ENCODE data around the gene COL19A1.

Gene COL19A1

DNA sequence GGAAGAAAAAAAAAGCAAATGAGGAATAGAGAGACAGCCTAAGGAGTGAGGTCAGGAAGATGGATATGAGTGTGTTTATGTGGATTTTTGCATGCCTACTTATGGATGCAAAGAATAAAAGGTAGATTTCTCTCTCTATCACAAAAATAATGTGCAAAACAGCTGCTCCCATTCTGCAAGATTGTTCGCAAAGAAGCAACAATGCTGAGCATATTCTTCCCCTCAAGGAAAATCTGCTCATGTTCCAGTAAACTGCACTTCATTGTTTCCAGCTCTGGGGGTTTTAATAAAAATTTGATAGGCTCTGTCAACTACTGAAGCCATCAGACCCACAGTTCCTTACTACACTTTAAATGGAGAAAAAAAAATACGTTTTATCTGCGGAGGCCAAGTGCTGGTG lies 259.2 kb downstream of the COL19A1 start:
- no peak for DNase-seq (ENCODE audit: low read depth)

DNA sequence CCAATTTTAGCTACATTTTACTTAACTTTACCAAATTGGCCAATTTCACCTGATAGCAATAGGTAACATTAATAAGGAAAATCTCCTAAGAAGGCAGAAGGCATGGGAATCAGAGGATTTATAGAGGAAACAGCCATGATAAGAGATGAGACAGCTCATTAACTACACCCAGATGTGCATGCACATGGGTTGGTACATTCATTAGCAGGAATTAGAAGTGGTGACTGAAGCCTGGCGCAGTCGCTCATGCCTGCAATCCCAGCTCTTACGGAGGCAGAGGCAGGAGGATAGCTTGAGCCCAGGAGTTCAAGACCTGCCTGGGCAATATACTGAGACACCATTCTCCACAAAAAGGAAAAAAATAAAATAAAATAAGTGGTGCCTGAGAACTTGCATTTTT lies 263.0 kb downstream of the COL19A1 start:
- DNase-seq (ENCODE audit: low read depth), result no peak

DNA sequence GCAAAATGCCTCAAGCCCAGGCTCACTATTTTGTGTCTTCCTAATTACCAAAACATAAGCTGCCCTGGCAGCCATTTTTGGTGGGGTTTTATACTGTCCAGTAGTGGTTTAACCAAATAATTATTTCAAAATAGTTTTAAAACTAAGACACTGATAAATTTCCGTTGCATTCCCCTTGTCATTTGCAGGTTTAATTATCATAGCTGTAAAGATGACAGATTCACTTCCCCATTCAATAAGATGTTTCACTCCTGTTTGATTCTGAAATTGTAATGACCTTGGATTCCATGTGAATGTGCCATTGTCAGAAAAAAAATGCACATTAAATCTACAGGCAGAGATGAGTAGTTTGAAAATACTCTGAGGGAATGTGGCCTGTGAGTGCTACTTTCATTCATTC lies 264.5 kb downstream of the COL19A1 start:
- no peak for DNase-seq (ENCODE audit: low read depth)

DNA sequence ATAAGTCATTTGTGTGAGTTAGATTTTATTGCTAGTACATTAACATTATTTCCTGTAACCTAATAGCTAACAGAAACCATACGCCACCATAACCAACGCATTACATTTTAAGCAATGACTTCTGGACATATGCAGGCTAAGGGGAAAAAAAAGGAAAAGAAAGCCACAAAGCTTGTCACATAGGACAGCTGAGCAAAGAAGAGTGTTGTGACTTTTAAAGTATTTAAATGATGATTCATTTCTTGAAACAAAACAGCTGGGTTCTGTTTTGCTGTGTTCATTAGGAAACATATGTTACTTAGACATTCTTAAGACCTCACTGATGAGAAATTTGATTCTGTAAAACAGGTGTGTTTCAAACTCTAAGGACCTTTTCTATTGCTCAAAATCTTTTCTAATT lies 265.2 kb downstream of the COL19A1 start:
- DNase-seq (ENCODE audit: low read depth), result no peak

DNA sequence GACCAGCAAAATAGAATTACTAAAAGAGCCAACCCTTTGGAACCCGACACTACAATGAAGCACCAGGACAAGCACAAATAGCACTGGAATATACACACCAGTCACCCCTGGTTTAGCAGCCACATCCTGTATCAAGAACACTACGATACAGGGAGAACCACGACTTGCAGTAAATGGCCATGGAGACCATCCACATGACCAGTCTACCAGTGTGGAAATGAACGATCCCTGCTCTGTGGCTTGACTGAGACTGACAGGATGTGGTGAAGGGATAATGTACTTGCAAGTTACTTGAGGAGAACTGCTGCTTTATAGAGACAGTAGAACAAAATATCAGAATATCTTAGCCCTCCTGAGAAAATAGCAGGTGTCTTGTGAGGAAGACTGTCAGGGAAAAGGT lies 266.9 kb downstream of the COL19A1 start:
- no peak for DNase-seq (ENCODE audit: low read depth)

DNA sequence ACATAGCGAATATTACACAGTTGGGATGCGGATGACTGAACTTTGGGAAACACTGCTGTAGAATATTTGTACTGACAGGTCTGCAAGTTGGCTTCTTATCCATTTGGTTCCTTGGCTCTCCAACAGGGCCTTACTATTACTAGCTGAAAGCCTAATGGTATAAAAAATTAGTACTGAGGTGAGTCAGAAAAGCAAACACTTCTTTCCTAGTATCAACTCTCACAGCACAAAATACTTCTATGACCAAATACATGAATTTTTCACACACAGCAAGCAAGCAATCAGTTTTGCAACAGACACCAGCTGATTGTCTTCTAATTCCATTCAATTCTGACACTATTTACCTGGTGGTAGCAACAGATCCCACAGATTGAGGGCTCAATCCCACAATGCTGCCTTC lies 268.2 kb downstream of the COL19A1 start:
- no peak for DNase-seq (ENCODE audit: low read depth)

DNA sequence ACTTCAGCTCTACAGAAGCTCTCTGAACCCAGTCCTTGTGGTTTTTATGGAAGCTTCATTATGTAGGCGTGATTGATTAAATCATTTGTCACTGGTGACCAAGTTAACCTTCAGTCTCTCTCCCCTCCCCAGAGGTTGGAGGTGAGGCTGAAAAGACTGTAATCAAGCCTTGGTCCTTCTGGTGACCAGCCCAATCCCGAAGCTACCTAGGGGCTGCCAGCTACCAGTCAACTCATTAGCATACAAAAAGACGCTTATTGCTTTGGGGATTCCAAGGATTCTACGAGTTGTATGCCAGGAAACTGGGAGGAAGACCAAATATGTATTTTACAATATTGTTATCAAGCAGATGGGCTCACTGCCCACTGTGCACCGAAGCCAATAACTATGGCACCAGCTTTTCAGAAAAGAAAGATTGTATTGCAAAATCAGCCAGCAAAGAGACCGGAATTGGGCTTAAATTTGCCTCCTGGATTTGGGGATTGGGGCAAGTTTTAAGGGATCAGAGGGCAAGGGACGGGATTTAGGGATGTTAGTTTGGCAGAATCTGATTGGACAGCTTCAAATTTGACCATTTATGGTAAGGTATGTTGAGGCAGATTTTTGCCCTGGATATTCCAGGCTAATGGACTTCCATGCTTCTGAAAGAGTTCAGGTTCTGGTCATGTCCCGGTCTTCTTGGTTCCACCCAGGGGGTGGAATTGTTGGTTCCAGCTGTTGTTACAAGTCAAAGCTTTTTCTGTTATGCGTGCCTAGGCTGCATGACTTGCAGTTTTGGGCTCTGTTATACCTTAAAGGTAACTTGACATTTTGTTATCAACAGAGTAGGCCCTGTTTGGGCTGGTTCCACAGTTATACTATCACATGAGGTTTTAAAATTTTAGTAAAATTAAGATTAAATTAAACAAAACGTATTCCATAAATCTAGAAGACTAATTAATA lies 269.1 kb downstream of the COL19A1 start:
- no peak for DNase-seq (ENCODE audit: low read depth)

DNA sequence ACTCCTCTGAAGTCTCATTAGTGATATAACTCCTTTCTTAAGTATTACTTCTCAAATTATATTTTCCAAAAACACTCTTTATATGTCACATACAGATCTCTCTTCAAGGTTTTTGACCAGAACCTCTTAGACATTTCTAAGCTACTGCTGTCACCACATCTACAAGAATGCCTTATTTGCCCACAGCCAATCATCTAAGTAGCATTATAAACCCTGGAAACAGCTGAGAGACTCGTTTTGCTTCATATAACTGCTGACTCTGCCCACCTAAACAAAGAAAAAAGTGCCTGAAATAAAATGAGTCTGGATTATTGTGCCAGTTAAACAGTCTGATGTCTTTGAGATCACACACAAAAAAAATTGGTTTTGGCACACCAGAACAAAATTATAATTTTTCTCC lies 270.6 kb downstream of the COL19A1 start:
- no peak for DNase-seq (ENCODE audit: low read depth)

DNA sequence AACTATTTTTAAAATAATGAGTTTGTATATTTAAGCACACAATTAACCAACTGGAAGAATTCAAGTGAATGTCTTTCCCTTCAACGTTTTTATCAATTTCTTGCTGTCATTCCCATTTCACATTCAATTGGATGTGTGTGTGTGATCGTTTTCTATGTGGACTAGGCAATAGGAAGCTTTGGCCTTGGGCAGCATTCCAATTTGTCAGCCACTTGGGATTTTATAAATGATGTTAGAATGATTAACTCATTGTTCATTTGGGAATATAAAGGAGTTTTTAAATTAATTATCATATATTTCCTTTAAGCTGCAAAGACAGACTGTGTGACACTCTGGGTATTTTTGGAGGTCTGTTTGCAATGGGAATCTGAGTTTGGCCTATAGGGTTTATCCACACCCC lies 274.1 kb downstream of the COL19A1 start:
- DNase-seq (ENCODE audit: low read depth), result no peak

DNA sequence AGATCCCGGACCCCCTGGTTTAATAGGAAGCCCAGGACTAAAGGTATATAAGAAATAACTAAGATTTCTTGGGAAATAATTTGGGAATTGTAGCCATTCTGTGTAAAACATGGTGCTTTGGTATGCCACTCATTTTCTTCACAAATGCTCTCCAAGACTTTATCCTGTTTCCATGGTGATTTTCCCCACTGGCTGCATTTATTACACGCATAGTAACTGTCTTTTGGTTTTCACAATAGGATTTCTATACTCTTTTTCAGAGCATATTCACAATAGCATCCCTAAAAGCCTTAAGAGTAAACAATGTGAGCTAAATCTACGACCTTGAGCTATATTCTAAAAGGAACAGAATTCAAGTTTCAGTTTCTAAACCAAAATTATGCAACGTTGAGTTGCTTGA lies 275.7 kb downstream of the COL19A1 start:
- DNase-seq (ENCODE audit: low read depth), result no peak

DNA sequence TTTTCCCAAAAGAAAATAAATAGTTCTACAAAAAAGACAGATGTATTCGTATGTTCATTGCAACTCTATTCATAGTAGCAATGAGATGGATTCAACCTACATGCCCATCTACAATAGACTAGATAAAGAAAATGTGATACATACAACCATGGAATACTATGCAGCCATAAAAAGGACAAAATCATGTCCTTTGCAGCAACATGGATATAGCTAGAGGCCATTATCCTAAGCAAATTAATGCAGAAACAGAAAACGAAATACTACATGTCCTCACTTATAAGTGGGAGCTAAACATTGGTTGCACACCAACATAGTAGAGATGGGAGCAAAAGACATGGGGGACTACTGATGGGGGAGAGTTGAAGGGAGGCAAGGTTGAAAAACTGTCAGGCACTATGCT lies 278.8 kb downstream of the COL19A1 start:
- no peak for DNase-seq (ENCODE audit: low read depth)

DNA sequence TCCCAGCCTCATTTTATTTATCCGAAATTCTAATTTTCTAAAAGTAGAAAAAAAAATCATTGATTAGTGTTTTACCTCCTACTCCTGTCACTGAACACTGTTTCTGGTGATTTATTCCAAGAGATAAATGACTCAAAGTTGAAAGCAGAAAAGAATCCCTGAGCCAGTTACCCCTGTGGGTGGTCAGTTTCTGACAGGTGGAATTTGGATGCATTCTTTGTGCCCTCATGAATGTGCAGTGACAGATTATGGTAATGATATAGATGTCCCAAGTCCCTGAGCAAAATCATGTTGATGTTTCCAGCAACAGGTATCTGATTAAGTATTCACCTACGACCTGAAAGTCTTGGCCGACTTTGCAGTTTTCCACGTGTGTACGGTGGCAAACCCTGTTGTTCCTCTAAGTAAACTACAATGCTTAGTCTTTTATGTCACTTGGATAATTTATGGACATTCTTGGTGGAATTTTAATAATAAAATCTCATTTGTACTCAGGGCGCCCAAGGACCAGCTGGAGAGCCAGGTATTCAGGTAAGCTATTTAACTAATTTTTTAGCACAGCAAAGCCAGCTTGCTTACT lies 282.9 kb downstream of the COL19A1 start:
- DNase-seq (ENCODE audit: low read depth), result no peak

DNA sequence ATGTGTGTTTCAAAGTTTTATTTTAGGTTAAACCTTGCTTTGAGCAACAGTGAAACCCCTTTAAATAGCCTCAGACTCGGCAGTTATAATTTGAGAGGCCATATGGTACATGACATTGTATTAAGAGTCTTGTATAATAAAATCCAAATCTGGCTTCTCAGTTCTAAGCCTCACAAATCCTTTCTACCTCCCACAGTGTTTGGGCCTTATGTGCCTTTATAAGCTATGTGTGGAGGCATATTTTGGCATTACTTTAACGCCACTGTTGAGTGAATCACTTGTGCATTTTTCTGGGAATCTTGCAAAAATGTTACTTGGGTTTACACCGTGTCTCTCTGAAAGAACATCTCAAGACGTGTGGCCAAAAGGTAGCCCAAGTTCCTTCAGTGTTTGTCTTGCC lies 284.2 kb downstream of the COL19A1 start:
- no peak for DNase-seq (ENCODE audit: low read depth)

DNA sequence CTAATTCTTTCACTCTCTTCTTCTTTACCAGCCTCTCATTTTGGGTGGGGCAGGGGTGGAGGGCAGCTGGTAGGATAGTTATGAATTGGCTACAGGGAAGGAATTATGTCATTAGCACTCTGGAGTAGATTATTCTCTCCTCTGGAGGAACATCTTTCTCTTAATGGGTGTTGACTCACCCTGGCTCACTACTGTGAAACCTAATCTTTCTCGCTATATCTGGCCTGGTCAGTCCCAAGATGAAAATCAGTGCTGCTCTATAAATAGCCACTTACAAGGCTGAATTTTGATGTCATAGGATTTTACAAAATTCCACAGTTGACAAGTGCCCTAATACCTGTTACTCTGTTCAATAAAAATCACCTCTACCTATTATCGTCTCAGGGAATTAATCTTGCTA lies 285.3 kb downstream of the COL19A1 start:
- DNase-seq (ENCODE audit: low read depth), result no peak

DNA sequence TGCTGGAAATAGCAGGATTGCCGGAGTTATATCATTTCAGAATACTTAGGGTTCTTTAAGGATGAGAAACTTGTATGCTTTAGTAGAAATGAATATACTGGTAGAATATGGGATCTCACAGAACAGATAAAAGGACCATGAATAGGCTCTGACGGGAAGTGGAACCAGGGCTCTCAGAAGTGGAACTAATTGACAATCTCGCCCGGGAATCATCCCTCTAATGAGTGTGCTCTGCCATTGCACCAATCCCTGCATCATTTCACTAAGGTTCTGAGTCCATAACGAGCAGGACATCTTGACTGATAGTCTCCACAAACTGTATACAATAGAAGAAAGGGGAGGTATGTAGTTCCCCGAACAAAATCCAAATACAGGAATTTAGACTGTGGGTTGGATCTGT lies 286.4 kb downstream of the COL19A1 start:
- no peak for DNase-seq (ENCODE audit: low read depth)

DNA sequence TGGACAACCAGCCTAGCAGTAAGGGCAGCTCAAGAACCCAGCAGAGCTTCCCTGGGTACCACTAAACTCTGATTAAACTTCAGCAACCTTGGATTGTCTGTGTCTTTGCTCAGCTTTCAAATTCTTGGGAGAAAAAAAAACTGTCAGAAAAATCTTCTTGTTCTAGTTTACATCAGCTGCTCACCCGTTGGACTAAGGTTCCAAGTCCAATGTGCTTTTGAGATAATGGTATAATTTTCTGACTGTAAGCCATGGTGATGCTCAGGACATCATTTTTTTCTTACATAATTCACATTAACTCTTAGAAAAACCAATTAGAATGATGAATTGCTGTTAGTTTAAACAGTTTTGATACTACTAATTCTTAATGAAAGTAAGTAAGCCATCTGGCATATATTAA lies 290.7 kb downstream of the COL19A1 start:
- no peak for DNase-seq (ENCODE audit: low read depth)

DNA sequence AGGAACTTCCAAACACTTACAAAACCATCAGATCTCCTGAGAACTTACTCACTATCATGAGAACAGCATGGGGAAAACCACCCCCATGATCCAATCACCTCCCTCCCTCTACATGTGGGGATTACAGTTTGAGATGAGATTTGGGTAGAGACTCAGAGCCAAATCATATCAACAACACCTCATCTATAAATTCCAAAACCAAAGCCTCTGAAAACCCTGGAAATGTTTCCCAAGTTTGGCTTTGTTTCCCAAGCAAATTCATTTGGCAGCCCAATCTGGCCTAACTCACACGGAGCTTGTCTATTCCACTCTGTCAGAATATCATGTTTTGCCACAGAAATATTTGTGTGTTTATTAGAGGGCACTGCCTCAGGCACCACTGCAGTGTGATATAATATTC lies 293.9 kb downstream of the COL19A1 start:
- DNase-seq (ENCODE audit: low read depth), result no peak

DNA sequence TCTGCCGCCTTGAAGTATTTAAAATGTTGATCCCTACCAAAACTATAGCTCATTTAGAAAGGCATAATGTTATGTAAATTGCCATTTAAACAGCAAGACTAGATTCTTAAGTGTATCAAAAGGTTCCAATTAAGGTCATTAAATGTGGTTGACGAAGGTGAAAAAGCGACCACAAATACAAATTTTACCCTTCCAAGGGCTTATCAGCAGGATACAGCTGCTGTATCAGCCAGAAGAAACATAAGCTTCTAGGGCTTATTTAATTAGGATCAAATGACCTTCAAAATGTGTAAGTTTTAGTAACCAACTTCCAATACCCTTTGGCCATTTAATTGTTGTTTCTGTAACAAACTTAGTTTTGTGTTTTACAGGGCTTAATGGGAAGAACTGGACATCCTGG lies 296.6 kb downstream of the COL19A1 start:
- no peak for DNase-seq (ENCODE audit: low read depth)

DNA sequence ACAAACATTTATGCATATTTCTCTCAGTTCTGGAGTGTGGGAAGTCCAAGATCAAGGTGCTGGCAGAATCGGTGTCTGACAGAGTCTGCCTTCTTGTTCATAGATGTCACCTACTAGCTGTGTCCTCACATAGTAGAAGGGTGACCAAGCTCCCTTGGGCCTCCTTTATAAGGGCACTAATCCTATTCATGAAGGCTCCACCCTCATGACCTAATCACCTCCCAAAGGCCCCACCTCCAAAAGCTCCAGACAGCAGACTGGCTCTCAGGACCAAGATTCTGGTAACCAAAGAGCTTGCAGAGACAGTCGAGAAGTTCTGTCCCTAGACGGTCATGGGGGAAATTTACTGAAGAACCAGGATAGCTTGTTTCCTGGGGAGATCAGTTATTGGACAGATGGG lies 297.4 kb downstream of the COL19A1 start:
- DNase-seq (ENCODE audit: low read depth), result no peak

DNA sequence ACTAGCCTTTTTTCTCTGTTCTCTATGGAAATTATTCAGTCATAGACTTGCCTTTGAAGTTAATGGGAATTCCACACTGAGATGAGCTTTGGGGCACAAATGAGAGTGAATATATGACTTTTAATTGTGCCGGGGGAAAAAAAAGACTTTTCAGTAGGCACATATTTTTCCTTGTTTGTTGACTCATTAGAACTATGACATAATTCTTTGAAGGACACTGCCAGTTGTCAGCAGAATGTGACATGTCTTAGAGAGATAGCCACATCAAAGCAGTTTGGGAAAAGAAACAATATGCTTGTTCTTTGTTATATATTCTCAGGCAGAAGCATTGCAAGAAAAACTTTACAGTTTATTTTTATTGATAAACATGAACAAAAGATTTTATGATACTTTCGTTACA lies 298.2 kb downstream of the COL19A1 start:
- no peak for DNase-seq (ENCODE audit: low read depth)

DNA sequence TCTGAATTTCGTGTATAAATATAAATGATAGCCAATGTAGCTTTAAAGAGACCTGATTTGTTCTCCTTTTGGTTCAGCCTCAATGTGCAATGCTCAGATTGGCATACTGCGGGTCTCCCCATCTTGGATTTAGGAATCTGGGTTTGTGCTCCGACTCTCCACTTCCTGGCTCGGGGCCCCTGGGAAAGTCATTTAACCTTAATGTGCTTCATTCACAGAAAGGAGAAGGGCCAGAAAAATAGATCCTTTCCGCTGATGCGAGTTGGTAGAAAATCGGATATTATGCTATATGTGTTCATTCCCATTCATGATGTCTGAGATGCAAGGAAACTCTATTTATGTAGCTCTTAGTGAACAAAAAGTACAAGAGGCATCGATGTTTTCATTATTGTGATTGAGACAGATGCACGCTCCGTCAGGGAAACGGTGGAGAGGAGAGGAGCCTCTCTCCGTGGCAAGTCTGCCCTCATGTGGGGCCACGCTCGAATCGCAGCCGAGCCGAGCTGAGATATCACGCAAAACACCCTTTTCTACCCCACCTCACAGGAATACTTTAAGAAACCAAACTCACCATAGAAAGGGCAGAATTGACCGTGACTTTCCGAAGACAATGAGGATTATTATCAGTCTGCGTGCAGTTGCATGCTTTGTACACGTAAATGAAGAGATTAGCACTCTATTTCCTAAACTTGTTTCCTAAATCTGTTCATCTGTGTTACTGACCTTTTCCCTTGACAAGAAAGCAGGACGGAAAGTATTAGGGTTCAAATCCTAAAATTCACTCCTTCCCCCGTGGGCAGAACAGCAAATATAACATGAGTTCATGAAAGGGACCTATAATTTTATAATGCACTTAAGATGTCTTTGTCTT lies 300.0 kb downstream of the COL19A1 start:
- peak; percentile 14 for DNase-seq (ENCODE audit: low read depth)

DNA sequence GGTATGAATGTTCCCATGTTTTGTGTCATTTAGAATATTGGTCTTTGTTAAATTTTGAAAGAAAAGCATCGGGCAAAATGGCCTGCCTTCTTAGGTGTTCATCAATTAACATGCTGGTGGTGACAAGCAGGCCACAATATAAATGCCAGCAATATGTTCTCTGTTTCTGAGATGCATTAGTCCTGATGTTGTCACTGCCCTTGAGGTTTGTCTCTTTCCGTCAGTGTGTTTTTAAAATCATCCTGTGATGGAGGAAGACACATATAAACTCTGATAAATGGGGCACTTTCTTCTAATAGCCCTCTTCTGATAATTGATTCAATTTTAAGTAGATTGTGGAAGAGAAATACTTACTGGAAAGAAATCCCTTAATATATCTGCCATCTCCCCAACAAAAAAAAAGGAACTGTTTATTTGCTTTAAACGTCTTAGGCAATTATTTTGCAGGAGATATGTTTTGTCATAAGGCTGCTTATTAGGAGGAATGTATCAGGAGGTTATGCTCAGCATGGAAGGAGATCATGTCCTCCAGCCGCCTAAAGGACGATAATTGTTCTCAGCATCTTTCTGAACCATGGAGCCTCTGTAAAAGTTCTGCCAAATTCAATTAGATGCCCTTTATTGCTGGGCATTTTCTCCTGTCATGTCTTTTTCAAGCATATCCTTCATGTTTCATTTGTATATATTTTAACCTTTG lies 302.5 kb downstream of the COL19A1 start:
- DNase-seq (ENCODE audit: low read depth), result no peak

Measured in fibroblast of the conjunctiva (primary cell).